Esophagus muscularis mucosa (tissue), 4 donors: ENCODE results near the gene HOXA7. TPM values are rescaled to one million over a fixed set of nuclear protein-coding genes. Genes with fewer than 3 reads are reported as not detected.

Experiments
- DNase-seq: peaks from one replicate; pipeline ENCODE4 v3.0.0-alpha.2; 2017; ENCODE audit errors: extremely low spot score
- H3K27ac ChIP-seq, 4 donors: fragments of 200-600 bp; sonication (generic); replicated peaks in 1 of 4; 1 replicate in 3 of 4; 2 replicates in 1 of 4; pipeline ENCODE4 v1.5.1; 2016 to 2019; ENCODE audit warnings: mild to moderate bottlenecking in 1 of 4
- H3K27me3 ChIP-seq, 4 donors: fragments of 200-600 bp; sonication (generic); one replicate each; pipeline versions ENCODE4 v1.5.1 to v1.6.0; 2016 to 2019
- H3K36me3 ChIP-seq, 4 donors: fragments of 200-600 bp; sonication (generic); one replicate each; pipeline ENCODE4 v1.5.1; 2016 to 2019
- H3K4me1 ChIP-seq, 4 donors: fragments of 200-600 bp; sonication (generic); one replicate each; pipeline ENCODE4 v1.5.1; 2016 to 2019
- H3K4me3 ChIP-seq, 4 donors: fragments of 200-600 bp; sonication (generic); 1 replicate in 2 of 4; 2 replicates in 2 of 4; pipeline ENCODE4 v1.5.1; 2016 to 2019; ENCODE audit warnings: mild to moderate bottlenecking in 4 of 4, moderate library complexity in 1 of 4
- H3K9me3 ChIP-seq, 4 donors: fragments of 200-600 bp; sonication (generic); 1 replicate in 3 of 4; 2 replicates in 1 of 4; pipeline ENCODE4 v1.5.1; 2016 to 2019
- CTCF ChIP-seq, 3 experiments: fragments of 200-600 bp in 2 of 3; fragments of 450-650 bp in 1 of 3; sonication (generic) in 2 of 3; IDR thresholded peaks; one replicate each; pipeline ENCODE4 v1.5.1; 2017 to 2019; ENCODE audit warnings: antibody characterized with exemption in 3 of 3, mild to moderate bottlenecking in 2 of 3, moderate library complexity in 1 of 3
- EP300 ChIP-seq: sonication (generic); formaldehyde crosslinking; IDR thresholded peaks from one replicate; pipeline ENCODE4 v1.6.1; 2017; ENCODE audit warnings: antibody characterized with exemption
- POLR2A ChIP-seq: fragments of 450-650 bp; IDR thresholded peaks from one replicate; pipeline ENCODE4 v1.6.1; 2017; ENCODE audit warnings: antibody characterized with exemption, moderate library complexity, mild to moderate bottlenecking, low read depth
- POLR2AphosphoS5 ChIP-seq, 2 donors: sonication (generic); formaldehyde crosslinking; IDR thresholded peaks; one replicate each; pipeline ENCODE4 v1.6.1; 2017; ENCODE audit warnings: antibody characterized with exemption in 2 of 2
- WGBS: methylation state at CpG from one replicate; pipeline ENCODE4 v1.1.5; 2018; 5-methylcytosine and 5-hydroxymethylcytosine counted together
- intact Hi-C: fragments of 100-400 bp; cut with DNase I; formaldehyde crosslinking; loops from one replicate; pipeline ENCODE4 v1.15.1; 2023
- total RNA-seq, 4 donors: library from RNA; depleted of rRNA; stranded (reverse); fragments of >200 nt; gene quantifications; one replicate each; pipeline versions ENCODE4 v1.1.0 to v1.2.1, GENCODE V29; 2016

The HOXA7 gene
- total RNA-seq, 4 donors from 2014 or later, result 0.33 to 1.7 (median 0.49) TPM

GRCh38 chr7:27174874-27175625 is 18.6 kb upstream of the HOXA7 start:
- Histone ChIP-seq H3K4me3 (no peak overlapping the region), H3K27ac (no peak overlapping the region), H3K9me3 (no peaks in the 10 kb centered on the region), H3K27me3 (peaks cover 34 to 100% (median 97%) of the 10 kb centered on the region in 4 donors), H3K4me1 (peaks cover 26 to 52% (median 42%) of the 10 kb centered on the region in 4 donors), H3K36me3 (no peaks in the 10 kb centered on the region)
- intact Hi-C loops, result no loop called here
- 74% methylated on average over 10 of the region's 12 CpGs for WGBS
- DNase-seq, result no peak
- no peak for TF ChIP-seq POLR2AphosphoS5 (IDR thresholded peaks at IDR 0.05)
- no peak for TF ChIP-seq POLR2A
- no peak for TF ChIP-seq EP300
- TF ChIP-seq CTCF (IDR thresholded peaks at IDR 0.05), result no peak

GRCh38 chr7:27173956-27174873 is 17.7 kb upstream of the HOXA7 start, which contains the start of gene HOXA10:
TSS of gene HOXA10 (minus strand) at chr7:27174320. CDS start at chr7:27174306, 14 bp downstream.
- no peaks in the 10 kb centered on the region for H3K9me3 ChIP-seq
- no peaks in the 10 kb centered on the region for H3K36me3 ChIP-seq
- TF ChIP-seq POLR2AphosphoS5 (IDR thresholded peaks at IDR 0.05), result no peak
- no peak for TF ChIP-seq EP300
- TF ChIP-seq CTCF (IDR thresholded peaks at IDR 0.05), result no peak
- TF ChIP-seq POLR2A, result no peak
- 6% methylated on average over 23 of the region's 82 CpGs for WGBS
- intact Hi-C loops, result no loop called here
- DNase-seq, result no peak
- H3K4me1 ChIP-seq, result peaks cover 26 to 52% (median 42%) of the 10 kb centered on the region in 4 donors
- H3K27me3 ChIP-seq, result peaks cover 40 to 100% (median 97%) of the 10 kb centered on the region in 4 donors
- peak within 1 kb of the TSS; percentile 45 to 59 (median 49) for H3K4me3 ChIP-seq
- H3K27ac ChIP-seq, result no peak within 1 kb of the TSS

- 0% methylated on average over 4 of the region's 59 CpGs for WGBS
- Histone ChIP-seq H3K27ac (no peak overlapping the region), H3K4me1 (peaks cover 26 to 50% (median 41%) of the 10 kb centered on the region in 4 donors), H3K4me3 (peak overlapping the region; percentile 45 to 59 (median 49)), H3K36me3 (no peaks in the 10 kb centered on the region), H3K9me3 (no peaks in the 10 kb centered on the region), H3K27me3 (peaks cover 40 to 100% (median 97%) of the 10 kb centered on the region in 4 donors)
- DNase-seq, result no peak
- intact Hi-C loops, result no loop called here
- TF ChIP-seq POLR2A (no peak), EP300 (no peak), CTCF (IDR thresholded peaks at IDR 0.05) (no peak)
Observed at GRCh38 chr7:27173511-27173955, 17.1 kb upstream of the HOXA7 start.

- Histone ChIP-seq H3K4me1 (peaks cover 26 to 50% (median 41%) of the 10 kb centered on the region in 4 donors), H3K4me3 (peak overlapping the region; percentile 45 to 59 (median 49)), H3K27ac (no peak overlapping the region), H3K36me3 (no peaks in the 10 kb centered on the region), H3K9me3 (no peaks in the 10 kb centered on the region), H3K27me3 (peaks cover 40 to 100% (median 97%) of the 10 kb centered on the region in 4 donors)
- DNase-seq, result no peak
- intact Hi-C loops, result no loop called here
- TF ChIP-seq POLR2A, result no peak
- TF ChIP-seq POLR2AphosphoS5 (IDR thresholded peaks at IDR 0.05), result no peak
- no peak for TF ChIP-seq CTCF (IDR thresholded peaks at IDR 0.05)
- TF ChIP-seq EP300, result no peak
- WGBS, result 6% methylated on average over 33 of the region's 58 CpGs
Observed at GRCh38 chr7:27172823-27173510, 16.5 kb upstream of the HOXA7 start.
